Activated T-cell treated with anti-CD3 and anti-CD28 coated beads for 48 hours (primary cell): Measurements from ENCODE around the gene ARHGAP18.
"Not testable (repeated sequence)": the region's sequence is repeated elsewhere in the genome, so short reads cannot be mapped to it uniquely, and the experiment has no call there.

Experiments
- DNase-seq: peaks from one replicate; pipeline ENCODE4 v3.0.0-alpha.2; 2020; ENCODE audit warnings: low read depth

The ARHGAP18 gene

DNA sequence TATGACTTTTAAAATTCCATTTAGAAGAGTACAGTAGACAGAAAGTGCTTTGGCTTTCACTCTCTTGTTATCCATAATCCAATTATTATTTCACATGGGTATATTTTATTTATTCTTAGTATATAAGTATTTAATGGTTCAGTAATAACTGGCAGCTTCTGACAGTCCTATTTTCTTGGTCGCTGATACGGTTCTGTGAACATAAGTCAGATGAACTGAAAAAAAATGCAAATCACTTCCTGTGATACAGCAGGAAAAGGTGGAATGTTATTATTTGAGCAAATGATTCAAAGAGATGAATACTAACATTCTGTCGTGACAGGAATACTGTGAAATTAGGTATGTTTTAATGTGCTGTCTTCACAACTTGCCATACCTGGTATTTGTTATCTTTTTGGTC is 132.3 kb downstream of the ARHGAP18 start:
- DNase-seq = no peak

DNA sequence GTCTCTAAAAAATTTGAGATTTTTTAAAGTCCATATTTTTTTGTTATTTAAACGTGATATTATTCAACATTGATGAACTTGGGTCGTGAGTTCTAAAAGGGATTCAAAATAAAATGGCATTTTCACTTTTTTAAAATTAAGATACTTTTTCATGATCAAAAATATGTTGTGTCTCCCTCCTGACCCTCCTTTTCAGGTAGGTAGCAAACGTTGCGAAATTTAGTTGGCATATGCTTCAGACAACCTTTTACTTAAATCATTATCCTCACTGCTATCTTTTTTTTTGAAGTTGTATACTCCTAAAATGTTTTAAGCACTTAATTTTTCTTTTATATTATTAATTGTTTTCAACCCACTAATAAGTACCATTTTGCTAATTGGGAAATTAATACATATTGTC is 133.5 kb downstream of the ARHGAP18 start:
- DNase-seq = no peak

DNA sequence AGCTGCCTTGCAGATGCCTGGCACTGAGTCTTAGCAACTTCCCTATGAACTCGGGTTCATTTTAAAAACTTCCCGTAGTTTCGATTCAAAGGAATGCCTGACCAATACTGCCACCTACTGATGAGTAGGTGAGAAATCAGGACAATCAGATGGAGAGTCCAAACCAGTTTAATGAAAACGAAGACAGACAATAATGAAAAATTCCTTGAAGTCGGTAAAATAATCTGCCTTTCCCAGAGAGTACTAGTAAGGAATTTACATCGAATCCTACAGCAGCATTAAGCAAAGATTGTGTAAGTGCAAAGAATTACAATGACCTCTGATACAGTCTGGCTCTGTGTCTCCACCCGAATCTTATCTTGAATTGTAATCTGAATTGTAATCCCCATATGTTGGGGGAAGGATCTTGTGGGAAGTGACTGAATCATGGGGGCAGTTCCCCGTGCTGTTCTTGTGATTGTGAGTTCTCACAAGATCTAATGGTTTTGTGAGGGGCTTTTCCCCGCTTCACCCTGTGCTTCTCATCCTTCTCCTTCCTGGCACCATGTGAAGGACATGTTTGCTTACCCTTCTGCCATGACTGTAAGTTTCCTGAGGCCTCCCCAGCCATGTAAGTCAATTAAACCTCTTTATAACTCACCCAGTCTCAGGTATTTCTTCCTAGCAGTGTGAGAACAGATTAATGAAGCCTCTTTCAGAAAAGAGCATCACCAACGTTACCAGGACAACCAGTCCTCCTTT is 134.4 kb downstream of the ARHGAP18 start:
- DNase-seq = no peak

DNA sequence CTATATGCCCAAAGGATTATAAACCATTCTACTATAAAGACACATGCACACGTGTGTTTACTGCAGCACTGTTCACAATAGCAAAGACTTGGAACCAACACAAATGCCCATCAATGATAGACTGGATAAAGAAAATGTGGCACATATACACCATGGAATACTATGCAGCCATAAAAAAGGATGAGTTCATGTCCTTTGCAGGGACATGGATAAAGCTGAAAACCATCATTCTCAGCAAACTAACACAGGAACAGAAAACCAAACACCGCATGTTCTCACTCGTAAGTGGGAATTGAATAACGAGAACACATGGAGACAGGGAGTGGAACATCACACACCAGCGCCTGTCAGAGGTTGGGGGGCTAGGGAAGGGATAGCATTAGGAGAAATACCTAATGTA is 135.4 kb downstream of the ARHGAP18 start:
- DNase-seq = not testable (repeated sequence)

DNA sequence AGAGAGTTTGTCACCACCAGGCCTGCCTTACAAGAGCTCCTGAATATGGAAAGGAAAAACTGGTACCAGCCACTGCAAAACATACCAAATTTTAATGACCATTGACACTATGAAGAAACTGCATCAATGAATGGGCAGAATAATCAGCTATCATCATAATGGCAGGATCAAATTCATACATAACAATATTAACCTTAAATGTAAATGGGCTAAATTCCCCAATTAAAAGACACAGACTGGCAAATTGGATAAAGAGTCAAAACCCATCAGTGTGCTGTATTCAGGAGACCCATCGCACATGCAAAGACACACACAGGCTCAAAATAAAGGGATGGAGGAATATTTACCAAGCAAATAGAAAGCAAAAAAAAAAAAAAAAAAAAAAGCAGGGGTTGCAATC is 139.0 kb downstream of the ARHGAP18 start:
- not testable (repeated sequence) for DNase-seq

DNA sequence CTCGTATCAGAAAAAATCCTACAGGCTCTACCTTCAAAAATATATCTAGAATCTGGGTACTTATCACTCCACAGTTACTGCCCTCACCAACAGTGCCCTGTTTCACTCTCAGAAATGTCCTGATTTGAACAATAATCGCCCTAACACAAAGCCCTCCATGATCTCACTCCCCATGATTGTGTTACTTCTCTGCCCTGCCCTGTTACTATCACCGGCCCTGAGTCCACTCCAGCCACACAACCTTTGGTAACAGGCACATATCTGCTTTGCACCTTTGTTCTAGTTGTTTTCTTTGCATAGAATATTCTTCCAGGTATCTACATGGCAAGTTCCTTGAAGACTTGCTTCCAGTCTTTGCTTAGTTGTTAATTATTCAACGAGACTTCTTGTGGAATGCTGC is 142.0 kb downstream of the ARHGAP18 start:
- DNase-seq = no peak

DNA sequence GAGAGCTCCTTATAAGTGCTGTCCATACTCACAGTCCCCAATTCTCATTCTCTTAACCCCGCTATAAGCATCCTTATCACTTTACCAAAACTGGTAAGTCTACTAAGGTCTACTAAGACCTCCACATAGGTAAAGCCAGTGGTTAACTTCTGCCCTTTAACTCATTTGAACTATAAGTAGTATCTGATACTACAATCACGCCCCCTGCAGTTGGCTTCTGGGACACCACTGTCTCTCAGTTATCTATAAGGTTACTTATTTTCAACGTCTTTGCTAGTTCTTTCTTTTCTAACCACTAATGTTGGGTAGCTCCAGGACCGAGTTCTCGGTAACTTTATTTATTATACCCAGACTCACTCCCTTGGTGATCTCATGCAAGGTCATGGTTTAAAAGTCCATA is 142.6 kb downstream of the ARHGAP18 start:
- DNase-seq = peak; percentile 23

DNA sequence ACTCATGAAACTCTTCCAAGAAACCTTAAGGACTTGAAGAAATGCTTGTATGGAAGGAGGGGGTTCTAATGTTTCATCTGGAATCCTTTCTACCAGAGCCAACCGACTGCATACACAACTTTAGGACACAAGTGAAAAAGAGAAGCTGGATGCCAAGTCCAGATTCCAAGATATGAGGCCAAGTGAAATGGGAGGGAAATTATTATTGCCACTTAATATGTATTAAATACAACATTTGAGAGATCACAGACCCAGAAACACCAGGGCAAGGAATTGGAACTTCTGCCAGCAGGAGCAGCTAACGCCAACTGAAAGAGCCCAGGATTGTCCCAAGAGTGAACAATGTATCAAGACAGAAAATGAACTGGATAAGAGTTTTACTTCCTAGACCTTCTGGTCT is 144.2 kb downstream of the ARHGAP18 start:
- no peak for DNase-seq

DNA sequence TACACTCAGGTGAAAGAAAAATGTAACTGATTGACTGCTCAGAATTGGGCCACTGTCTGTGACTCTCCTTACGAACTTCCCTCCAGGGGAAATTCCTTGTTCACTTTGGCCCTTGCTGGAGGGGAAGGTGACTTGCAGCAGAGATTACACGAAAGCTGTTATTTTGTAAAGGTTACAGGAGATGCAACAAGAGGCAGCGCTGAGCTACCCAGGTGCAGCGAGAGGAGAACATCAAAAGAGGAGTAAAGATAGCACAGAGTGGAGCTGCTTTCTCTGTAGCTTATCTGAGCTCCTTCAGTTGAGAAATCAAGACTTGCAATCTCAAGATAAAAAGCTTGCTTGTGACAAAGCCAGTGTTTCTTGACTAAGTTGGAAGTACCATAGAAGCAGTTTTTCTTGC is 144.6 kb downstream of the ARHGAP18 start:
- DNase-seq = no peak

DNA sequence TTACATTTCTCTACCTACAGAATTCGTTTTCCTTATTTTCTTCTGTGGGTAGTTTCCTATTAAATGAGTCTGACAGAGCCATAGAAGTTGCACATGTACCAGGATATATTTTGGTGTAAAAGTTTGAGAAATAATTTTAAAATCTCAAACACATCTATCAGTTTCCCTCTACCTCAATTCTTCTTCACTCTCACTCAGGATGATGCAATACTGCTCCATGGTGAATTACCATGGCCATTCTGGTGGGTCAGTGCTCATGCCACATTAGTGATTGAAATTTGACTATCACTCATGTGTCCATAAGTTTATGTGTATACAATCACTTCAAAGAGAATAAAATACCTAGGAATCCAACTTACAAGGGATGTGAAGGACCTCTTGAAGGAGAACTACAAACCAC is 151.7 kb downstream of the ARHGAP18 start:
- no peak for DNase-seq

DNA sequence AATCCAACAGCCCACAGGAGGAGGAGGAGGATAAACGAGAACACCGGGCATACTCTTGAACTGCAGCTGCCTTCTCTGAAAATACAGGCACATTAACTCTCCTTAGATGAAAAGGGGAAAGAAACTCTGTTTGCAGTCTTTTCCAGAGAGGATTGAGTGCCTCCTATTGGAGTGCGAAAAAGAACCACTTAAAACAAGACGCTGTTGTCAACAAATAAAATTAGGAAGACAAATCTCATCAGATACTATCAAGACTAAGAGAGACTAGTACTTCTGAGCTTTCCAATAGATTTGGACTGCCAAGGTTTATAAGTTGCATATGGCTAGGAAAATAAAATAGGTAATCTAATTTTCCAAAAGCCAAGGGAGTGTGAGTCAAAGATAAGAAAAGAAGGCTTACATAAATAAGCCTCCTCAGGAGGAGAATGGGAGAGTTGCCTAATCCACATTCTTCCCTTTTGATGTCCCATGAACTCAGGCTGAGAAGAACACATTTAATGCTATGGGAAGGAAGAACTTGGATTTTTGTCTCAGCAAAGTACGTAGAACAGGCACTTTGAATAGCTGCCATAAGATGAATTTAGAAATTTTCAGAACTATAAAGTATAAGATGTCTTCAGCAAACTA is 154.7 kb downstream of the ARHGAP18 start:
- no peak for DNase-seq

DNA sequence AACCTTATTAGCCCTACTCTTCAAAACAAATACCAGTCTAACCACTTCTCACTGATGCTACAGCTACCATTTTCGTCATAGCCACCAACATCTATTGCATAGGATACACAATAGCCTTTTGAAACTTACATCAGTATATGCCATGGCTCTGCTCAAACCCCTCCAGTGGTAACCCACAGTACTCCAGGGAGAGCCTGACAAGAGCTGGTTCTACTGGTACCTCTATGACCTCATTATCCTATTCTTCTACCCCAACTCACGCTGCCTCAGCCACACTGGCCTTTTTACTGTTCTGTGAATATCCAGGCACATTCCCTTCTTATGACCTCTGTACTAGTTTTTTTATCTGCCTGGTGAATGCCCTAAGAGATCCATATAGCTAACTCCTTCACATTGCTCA is 157.6 kb downstream of the ARHGAP18 start:
- DNase-seq = no peak

DNA sequence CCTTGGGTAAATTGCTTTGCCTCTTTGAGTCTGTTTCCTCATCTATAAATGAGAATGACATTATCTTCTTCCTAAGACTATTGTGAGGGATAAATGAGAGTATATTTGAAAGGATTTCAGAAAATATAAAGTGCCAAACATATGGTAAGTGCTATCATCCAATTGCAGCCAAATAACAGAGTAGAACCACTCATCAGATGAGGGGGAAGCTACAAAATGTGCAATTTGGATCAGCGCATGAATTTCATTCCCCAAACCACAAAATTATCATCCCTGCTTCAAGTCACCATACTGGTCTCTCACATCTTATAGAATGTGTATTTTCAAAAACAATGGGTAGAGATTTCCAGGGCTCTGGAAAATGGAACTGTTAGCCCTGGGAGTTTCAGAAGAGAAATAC is 158.5 kb downstream of the ARHGAP18 start:
- DNase-seq = no peak

DNA sequence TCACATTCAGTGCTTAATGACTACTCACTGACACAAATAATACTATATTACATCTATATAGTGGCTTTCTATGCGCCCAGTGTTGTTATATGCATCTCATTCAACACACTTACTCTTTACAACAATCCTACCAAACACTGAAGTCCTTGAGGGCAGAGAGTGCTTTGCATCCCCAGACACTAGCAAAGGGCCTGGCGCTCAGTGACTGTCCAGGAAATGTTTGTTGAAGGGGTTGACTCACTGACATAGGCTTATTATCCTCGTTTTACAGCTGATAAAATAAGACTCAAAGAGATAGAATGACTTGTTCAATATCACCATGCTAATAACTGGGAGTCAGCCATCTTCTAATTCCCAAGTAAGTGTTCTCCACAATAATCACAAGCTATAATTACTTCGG is 163.3 kb downstream of the ARHGAP18 start:
- DNase-seq = no peak

DNA sequence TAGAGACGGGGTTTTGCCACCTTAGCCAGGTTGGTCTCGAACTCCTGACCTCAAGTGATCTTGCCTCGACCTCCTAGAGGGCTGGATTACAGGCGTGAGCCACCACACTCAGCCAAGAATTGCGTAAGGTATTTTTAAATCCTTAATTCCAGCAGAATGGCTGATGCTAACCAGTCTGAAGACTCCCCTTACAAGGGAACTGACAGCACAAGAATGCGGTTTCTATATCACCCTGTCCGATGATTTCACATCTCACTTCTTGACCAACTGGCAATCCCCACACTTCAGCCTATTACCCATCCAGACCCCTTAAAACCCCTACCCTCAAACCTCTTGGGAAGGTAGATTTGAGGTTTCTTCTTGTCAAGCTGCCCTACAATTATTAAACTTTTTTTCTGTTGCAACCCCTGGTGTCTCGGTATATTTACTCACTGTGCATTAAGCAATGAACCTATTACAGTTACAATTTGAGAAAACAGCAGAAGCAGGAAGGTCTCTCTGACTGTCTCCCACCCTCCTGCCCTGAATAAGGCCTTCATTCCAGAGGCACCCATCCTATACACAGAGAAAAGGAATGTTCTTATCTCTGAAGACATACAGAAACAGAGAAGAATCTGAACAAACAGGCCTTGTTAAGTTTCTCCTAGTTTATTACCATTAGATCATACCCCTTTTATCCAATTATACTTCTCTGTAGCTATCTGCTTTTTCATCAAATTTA is 164.9 kb downstream of the ARHGAP18 start:
- DNase-seq = no peak

DNA sequence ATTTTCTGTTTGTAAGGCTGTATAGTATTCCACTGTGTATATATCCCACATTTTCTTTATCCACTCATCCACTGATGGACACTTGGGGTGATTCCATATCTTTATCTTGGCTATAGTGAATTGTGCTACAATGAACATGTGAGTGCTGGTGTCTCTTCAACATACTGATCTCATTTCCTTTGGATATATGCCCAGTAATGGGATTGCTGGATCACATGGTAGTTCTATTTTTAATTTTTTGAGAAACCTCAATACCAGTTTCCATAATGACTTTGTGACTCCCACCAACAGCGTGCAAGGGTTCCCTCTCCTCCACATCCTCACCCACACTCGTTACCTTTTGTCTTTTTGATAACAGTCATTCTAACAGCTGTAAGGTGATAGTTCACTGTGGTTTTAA is 166.0 kb downstream of the ARHGAP18 start:
- DNase-seq = no peak

DNA sequence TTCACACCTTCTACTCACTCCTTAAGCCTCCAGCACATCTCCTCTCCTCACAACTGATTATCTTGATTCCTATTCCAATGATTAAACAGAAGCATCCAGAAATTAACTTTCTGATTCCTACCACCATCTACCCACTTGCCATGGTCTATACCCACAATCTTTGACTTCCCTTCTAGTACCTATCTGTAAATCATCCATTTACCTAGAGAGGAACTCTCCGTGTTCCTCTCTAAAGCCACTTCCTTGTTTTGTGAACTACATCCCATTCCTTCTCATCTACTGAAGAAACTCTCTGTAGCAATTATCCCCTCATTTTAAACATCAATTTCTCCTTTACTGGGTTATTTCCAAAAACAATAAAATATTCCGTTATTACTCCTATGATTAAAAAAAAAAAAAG is 167.3 kb downstream of the ARHGAP18 start:
- DNase-seq = no peak

DNA sequence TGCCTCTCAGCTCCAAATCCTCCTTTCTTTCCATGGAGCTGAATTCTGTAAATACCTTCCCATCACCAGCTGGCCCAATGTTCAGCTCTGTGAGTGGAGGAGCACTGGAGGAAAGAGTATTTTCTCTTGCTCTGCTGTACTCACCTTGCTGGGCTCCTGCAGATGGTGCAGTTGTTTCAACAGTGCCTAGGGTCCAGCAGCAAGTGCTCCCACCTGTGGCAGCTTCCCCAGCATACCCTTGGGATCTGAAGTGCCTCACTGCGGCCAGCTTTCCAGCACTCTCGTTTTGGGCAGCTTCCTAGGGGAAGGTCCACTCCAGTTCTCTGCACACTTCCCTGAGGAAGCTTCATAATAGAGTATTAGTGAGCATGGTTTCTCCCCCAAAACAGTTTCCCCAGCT is 170.9 kb downstream of the ARHGAP18 start:
- DNase-seq = no peak

DNA sequence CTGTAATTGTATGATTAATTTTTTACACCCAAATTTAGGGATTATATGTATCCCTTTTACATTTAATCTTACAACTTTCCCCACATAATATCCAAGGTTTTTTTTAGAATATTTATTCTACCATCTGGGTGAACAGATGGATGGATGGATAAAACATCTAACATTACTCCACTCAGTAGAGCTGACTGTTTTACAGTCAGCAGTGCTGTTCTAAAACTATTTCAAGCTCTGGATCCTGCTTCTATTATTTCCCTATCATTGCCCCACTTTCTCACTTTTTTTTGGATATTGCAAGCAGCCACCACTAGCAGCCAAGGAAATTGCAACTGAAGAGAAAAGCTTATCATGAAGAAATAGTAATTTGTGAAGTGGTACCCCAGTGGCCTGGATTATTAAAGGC is 173.7 kb downstream of the ARHGAP18 start:
- no peak for DNase-seq

DNA sequence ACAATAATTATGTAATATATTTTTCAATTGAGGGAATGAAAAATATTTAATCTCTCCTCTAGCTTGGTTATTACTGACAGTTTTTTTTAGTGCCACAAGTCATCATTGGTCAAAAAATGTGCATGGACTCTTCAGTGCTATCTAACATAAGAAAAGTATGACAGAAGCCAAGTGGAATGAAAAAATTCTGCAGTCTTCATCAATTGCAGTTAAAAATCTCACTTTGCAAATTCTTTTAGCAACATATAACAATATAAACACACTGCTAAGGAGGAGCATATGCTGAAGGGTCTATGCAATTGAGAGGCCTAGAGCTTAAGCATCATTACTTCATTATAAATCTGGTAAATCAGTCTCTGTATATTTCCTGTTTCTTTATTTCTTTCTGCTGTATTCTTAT is 175.1 kb downstream of the ARHGAP18 start:
- DNase-seq = no peak
